Effector memory CD8-positive, alpha-beta T cell (primary cell): ENCODE measurements around the gene ACER2.

Experiments
- ATAC-seq: fragments of 150-1000 bp; cut with Tn5 transposase; replicated peaks from 2 replicates; pipeline ENCODE4 v1.10.0; 2021; ENCODE audit warnings: mild to moderate bottlenecking, moderate library complexity
- DNase-seq, 3 experiments: peaks; one replicate each; pipeline ENCODE4 v3.0.0; 2021
- H3K27ac Mint-ChIP-seq, 2 donors: one replicate each; pipeline ENCODE4 v1.8.0; 2022; ENCODE audit warnings: mild to moderate bottlenecking in 2 of 2, mixed read lengths in 2 of 2, moderate library complexity in 2 of 2
- H3K27me3 Mint-ChIP-seq, 2 donors: one replicate each; pipeline ENCODE4 v1.8.0; 2022; ENCODE audit warnings: mixed read lengths in 2 of 2
- H3K36me3 Mint-ChIP-seq: one replicate; pipeline ENCODE4 v1.8.0; 2022; ENCODE audit warnings: mild to moderate bottlenecking, moderate library complexity, mixed read lengths; ENCODE audit not compliant: insufficient read depth
- H3K4me1 Mint-ChIP-seq, 2 donors: one replicate each; pipeline ENCODE4 v1.8.0; 2022; ENCODE audit warnings: low read depth in 2 of 2, mixed read lengths in 2 of 2
- H3K4me3 Mint-ChIP-seq, 2 donors: one replicate each; pipeline ENCODE4 v1.8.0; 2022; ENCODE audit warnings: mild to moderate bottlenecking in 2 of 2, mixed read lengths in 2 of 2, moderate library complexity in 2 of 2
- H3K9me3 Mint-ChIP-seq, 2 donors: one replicate each; pipeline ENCODE4 v1.8.0; 2022; ENCODE audit warnings: mixed read lengths in 2 of 2

The ACER2 gene

DNA sequence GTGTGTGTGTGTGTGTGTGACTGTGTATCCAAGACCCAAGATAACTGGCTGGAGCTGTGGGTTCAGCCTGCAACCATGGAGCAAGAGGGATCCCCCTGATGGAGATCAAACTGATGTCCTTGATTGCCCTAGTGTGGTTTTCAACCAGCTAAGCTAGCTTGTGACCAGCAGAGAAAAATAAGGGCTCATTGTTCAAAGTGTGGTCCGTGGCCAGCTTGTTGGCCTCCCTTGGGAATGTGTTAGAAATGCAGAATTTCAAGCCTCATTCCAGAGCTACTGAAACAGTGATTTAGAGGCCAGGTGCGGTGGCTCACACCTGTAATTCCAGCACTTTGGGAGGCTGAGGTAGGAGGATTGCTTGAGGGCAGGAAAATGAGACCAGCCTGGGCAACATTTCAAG, 79.9 kb downstream of the ACER2 start:
- Mint-ChIP-seq H3K27me3 (peaks cover 8 to 38% of the 10 kb centered on the region in 2 donors), H3K4me1 (peaks cover 8 to 9% of the 10 kb centered on the region in 2 donors), H3K36me3 (no peaks in the 10 kb centered on the region), H3K27ac (no peak overlapping the region), H3K9me3 (no peaks in the 10 kb centered on the region), H3K4me3 (no peak overlapping the region)
- DNase-seq = no peak
- no peak for ATAC-seq

DNA sequence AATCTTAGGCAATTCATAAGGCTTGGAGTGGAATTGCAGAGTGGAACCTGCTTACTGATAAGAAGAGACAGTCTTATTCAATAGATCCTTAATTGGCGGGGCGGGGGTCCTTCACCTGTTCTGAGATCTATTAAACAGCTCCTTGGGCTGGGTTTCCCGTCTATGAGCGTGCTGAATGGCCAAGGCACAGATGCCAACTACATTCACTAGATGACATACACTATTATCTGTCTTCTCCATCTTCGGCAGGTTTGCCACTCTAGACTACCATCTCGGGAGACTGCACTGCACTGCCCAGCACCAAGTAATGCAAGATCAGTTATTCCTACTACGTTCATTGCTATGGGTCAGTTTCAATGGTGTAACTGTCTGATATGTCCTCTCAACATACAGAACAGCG, 81.5 kb downstream of the ACER2 start:
- Mint-ChIP-seq H3K9me3 (no peaks in the 10 kb centered on the region), H3K27me3 (peaks cover 11 to 30% of the 10 kb centered on the region in 2 donors), H3K4me1 (peaks cover 12 to 13% of the 10 kb centered on the region in 2 donors), H3K36me3 (no peaks in the 10 kb centered on the region), H3K4me3 (peak overlapping the region in 1 of 2 donors; percentile 17), H3K27ac (no peak overlapping the region)
- DNase-seq (no peak), ATAC-seq (no peak)

DNA sequence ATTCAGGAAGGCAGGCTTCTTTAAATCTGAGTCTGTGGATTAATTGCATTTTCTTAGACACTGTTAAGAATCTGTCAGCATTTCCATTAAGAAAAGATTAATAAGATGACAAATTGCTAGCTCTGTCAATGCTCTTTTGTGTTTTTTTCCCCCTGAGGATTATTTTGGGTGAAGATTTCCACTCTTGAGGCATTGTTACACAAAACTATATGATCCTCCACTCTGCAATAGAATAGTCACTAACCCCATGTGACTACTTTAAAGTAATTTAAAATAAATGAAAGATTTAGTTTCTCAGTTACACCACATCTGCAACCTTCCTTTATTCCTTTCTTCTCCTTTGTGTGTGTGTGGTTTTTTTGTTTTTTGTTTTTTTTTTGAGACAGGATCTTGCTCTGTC, 82.0 kb downstream of the ACER2 start:
- H3K9me3 Mint-ChIP-seq = no peaks in the 10 kb centered on the region

DNA sequence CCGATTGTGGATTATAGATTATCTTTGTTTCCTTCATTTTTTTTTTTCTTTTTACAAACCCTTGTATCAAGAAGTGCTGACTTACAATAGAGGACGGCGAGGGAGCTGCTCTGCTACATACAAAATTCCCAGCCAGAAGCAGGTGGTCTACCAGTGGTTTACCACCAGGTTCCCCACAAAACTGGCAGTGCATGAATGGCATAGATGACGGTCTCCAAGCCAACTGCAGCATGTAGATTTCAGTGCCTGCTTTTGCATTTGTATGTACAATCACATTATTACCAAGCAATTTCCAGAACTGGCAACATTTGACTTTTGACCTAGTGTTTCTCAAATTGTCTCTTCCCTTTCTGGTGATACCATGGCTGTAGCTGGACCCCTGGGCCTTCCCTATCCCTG, 84.0 kb downstream of the ACER2 start:
- DNase-seq (no peak), ATAC-seq (no peak)
- Mint-ChIP-seq H3K4me3 (peak overlapping the region; percentile 48 to 65), H3K4me1 (peaks cover 12 to 13% of the 10 kb centered on the region in 2 donors), H3K27ac (no peak overlapping the region), H3K27me3 (peaks cover 20 to 29% of the 10 kb centered on the region in 2 donors), H3K36me3 (no peaks in the 10 kb centered on the region), H3K9me3 (no peaks in the 10 kb centered on the region)

More for the DNA sequence above, 82.0 kb downstream of the ACER2 start:
- no peak overlapping the region for H3K27ac Mint-ChIP-seq
- no peaks in the 10 kb centered on the region for H3K36me3 Mint-ChIP-seq
- peaks cover 17 to 29% of the 10 kb centered on the region in 2 donors for H3K27me3 Mint-ChIP-seq
- DNase-seq (no peak), ATAC-seq (no peak)
- peaks cover 12 to 13% of the 10 kb centered on the region in 2 donors for H3K4me1 Mint-ChIP-seq
- no peak overlapping the region for H3K4me3 Mint-ChIP-seq

DNA sequence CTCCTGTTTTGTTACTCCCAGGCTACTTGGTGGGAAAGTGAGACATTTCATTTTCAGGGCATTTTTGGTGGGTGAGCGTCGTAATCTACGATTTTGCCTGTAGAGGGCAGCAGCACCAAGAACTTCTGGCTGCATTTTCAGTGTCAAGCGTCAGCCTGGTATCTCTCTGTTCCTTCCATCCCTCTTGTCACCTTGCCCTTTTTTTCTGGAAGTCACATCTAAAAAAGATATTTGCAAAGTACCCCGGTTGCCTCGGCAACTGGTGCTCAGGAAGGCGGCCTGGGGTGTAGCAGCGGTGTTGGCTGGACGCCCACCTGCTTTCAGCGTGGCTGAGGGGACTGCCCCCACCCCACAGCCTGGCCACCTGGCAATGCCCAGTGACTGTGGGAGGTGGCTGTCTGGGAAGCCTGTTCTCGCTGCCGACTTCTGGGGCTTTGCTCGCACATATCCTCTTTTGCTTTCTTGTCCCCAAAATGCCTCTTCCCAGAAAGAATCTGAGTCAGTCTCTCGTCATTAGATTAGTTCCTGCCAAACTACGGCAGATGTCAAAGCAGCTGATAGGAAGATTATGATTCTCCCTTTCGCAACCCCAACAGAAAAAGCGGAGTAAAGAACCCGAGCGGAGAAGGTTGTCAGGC, 84.5 kb downstream of the ACER2 start:
- Mint-ChIP-seq H3K36me3 (no peaks in the 10 kb centered on the region), H3K27me3 (peaks cover 20 to 29% of the 10 kb centered on the region in 2 donors), H3K4me3 (peak overlapping the region; percentile 48 to 65), H3K4me1 (peaks cover 12 to 13% of the 10 kb centered on the region in 2 donors), H3K9me3 (no peaks in the 10 kb centered on the region), H3K27ac (no peak overlapping the region)
- DNase-seq (peak; percentile 12 to 37 (median 19)), ATAC-seq (peak; percentile 57)

DNA sequence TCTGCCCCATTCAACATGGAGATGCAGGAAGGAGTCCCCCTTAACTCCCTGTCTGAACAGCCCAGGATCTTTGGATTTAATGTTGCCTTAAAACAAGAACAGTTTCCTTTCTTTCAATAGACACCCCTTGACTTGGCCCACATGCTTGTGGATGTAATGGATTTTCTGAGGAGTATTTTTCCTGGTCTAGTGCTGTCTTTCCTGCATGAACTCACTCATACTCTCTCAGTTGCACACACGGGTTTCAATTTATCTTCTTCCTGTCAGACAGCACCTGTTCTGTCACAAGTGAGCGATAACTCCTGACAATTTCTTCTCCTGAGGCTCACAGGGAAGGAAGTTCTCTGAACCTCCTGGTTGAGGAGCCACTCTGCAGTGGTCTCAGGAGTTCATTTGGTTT, 85.1 kb downstream of the ACER2 start:
- Mint-ChIP-seq H3K4me1 (peaks cover 12 to 13% of the 10 kb centered on the region in 2 donors), H3K36me3 (no peaks in the 10 kb centered on the region), H3K4me3 (peak overlapping the region; percentile 48 to 65), H3K27me3 (peaks cover 20 to 29% of the 10 kb centered on the region in 2 donors), H3K9me3 (no peaks in the 10 kb centered on the region), H3K27ac (no peak overlapping the region)
- DNase-seq (no peak), ATAC-seq (no peak)

DNA sequence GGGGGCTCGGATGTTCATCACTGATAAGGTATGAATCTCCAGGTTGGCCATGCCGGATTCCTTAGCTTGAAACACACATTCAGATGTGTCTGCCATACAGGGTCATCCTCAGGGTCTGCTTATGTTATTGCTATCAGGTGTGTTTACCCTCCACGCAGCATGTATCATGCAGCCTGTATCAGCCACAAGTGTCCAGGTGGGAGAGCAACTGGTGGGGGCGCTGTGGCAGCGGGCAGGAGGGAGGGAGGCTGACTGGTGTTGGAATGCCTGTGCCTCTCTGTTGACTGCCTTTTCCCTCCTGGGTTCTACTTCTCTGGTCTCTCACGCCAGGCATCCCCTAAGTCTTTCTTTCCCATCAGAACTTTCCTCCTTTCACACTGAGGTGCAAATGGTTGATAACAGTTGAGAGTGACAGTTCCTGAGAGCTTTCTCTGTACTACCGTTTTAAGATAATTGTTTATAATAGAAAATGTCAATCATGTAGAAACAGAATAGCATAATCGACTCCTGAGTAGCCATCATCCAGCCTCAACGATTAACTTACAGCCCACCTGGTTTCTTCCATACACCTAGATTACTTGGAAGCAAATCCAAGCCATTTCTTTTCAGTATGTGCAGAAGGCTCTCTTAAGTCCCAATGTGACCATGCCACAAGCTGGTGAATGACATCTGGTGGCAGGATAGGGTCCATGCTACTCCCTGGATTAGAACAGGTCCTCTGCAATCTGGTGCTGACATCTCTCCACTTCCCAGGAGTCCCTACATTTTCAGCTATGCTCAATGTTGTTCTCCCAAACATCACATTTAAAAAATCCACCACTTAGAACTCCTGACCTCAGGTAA, 86.6 kb downstream of the ACER2 start:
- H3K27me3 Mint-ChIP-seq = peaks cover 22 to 29% of the 10 kb centered on the region in 2 donors
- no peak overlapping the region for H3K4me3 Mint-ChIP-seq
- H3K9me3 Mint-ChIP-seq = no peaks in the 10 kb centered on the region
- ATAC-seq (no peak), DNase-seq (no peak)
- H3K4me1 Mint-ChIP-seq = peaks cover 12 to 13% of the 10 kb centered on the region in 2 donors
- H3K27ac Mint-ChIP-seq = no peak overlapping the region
- H3K36me3 Mint-ChIP-seq = no peaks in the 10 kb centered on the region

DNA sequence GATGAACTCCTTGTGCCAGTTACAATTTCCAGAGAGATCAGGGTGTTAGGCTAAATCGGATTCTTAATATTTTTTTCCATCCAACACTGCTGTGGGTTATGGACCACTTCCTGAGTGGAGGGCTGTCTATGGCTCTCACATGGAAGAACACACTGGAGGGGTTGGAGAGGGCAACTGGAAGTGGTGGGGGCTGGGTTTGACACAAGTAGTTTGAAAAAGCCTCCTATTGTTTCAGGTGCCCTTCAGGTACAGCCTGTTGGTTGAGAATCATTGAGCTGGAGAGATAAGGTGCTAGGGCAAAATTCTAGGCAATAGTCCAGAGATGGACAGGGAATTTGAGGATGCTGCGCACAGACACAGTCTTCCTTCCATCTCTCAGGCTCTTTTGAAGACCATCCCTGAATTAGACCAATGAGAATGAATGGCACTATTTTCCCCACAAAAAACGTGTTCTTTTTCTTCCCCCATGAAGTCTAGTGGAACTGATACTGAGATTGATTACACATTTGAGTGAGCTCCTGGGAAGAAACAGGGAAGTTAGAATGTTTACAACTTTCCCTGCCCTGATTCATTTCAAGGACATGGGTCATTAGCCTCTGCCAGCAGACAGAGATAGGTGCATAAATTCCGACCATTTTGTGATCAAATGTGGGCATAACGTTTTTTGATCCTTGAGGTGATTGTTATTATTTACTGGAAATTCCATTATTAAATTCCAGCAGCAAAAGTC, 87.7 kb downstream of the ACER2 start:
- ATAC-seq (no peak), DNase-seq (no peak)
- no peak overlapping the region for H3K27ac Mint-ChIP-seq
- H3K36me3 Mint-ChIP-seq = no peaks in the 10 kb centered on the region
- H3K9me3 Mint-ChIP-seq = no peaks in the 10 kb centered on the region
- peaks cover 12 to 13% of the 10 kb centered on the region in 2 donors for H3K4me1 Mint-ChIP-seq
- no peak overlapping the region for H3K4me3 Mint-ChIP-seq
- peaks cover 33 to 35% of the 10 kb centered on the region in 2 donors for H3K27me3 Mint-ChIP-seq

DNA sequence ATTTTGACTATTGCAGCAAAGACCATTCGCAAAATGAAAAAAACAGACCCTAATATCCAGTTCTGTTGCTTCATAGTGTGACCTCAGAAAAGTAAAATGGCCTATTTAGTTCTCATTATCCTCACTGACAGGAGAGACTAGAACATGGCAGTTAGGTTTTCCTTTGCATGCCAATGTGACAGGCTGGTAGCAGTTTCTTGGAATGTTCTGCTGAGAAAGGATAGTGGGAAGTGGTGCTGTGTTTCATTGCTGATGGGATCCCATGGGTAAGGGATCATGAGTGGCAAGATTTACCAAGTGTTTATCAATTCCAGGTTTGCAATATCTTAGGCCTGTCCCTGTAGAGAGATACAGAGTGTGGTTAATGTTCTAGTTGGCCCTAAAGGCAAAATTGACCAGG, 88.5 kb downstream of the ACER2 start:
- H3K27me3 Mint-ChIP-seq = peaks cover 35 to 40% of the 10 kb centered on the region in 2 donors
- H3K4me3 Mint-ChIP-seq = no peak overlapping the region
- H3K36me3 Mint-ChIP-seq = no peaks in the 10 kb centered on the region
- no peak overlapping the region for H3K27ac Mint-ChIP-seq
- ATAC-seq = no peak
- H3K9me3 Mint-ChIP-seq = no peaks in the 10 kb centered on the region
- H3K4me1 Mint-ChIP-seq = peaks cover 12 to 13% of the 10 kb centered on the region in 2 donors
- DNase-seq = no peak

DNA sequence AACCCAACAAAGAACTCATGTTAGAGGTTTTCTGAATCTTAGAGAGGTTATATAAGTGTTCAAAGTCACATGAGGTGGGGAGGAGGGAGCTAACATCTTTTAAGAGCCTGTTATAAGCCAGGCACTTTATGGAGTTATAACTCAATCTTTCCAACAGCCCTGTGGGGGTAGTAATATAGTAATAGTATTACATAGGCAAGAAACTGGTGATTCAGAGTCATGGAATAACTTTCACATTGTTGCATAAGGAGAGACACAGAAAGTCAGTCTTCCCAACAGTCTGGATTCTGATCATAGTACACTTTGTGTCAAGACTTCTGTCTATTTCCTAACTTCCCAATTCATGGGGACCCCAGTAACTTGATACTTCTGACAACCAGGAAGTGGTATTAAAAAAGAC, 89.2 kb downstream of the ACER2 start:
- no peak overlapping the region for H3K27ac Mint-ChIP-seq
- DNase-seq = no peak
- no peaks in the 10 kb centered on the region for H3K9me3 Mint-ChIP-seq

More for the DNA sequence above, 89.2 kb downstream of the ACER2 start:
- Mint-ChIP-seq H3K27me3 (peaks cover 31 to 46% of the 10 kb centered on the region in 2 donors), H3K36me3 (no peaks in the 10 kb centered on the region), H3K4me3 (no peak overlapping the region), H3K4me1 (peaks cover 10 to 11% of the 10 kb centered on the region in 2 donors)
- no peak for ATAC-seq
